HG02938 (cell line): Measurements from ENCODE around the gene XPO4.
"Not testable (repeated sequence)": the region's sequence is repeated elsewhere in the genome, so short reads cannot be mapped to it uniquely, and the experiment has no call there.

ENCODE experiments used
- ATAC-seq: cut with Tn5 transposase; IDR thresholded peaks from one replicate; pipeline ENCODE4 v1.9.1; 2021; ENCODE audit warnings: mild to moderate bottlenecking, moderate library complexity; ENCODE audit not compliant: unreplicated experiment

The XPO4 gene

GRCh38 chr13:20891768-20892167, 10.8 kb downstream of the XPO4 start:
- no peak for ATAC-seq

GRCh38 chr13:20891034-20891433, 11.5 kb downstream of the XPO4 start:
- ATAC-seq: no peak

GRCh38 chr13:20890540-20890939, 12.0 kb downstream of the XPO4 start:
- not testable (repeated sequence) for ATAC-seq

GRCh38 chr13:20882206-20882605, 20.3 kb downstream of the XPO4 start:
- ATAC-seq: no peak

GRCh38 chr13:20877902-20878301, 24.6 kb downstream of the XPO4 start:
- no peak for ATAC-seq

- not testable (repeated sequence) for ATAC-seq
These were observed 25.7 kb downstream of the XPO4 start for GRCh38 chr13:20876802-20877201.

GRCh38 chr13:20874439-20874838, 28.1 kb downstream of the XPO4 start:
- ATAC-seq: not testable (repeated sequence)

GRCh38 chr13:20873348-20873747, 29.2 kb downstream of the XPO4 start:
- ATAC-seq: no peak

GRCh38 chr13:20870829-20871228, 31.7 kb downstream of the XPO4 start:
- ATAC-seq: no peak

GRCh38 chr13:20869540-20869939, 33.0 kb downstream of the XPO4 start:
- no peak for ATAC-seq

- no peak for ATAC-seq
These were observed 35.1 kb downstream of the XPO4 start for GRCh38 chr13:20867408-20867807.

GRCh38 chr13:20861666-20862065, 40.9 kb downstream of the XPO4 start:
- not testable (repeated sequence) for ATAC-seq

- no peak for ATAC-seq
These were observed 41.7 kb downstream of the XPO4 start for GRCh38 chr13:20860844-20861243.

- ATAC-seq: no peak
These were observed 45.9 kb downstream of the XPO4 start for GRCh38 chr13:20856650-20857049.

GRCh38 chr13:20851844-20852402, 50.6 kb downstream of the XPO4 start:
- no peak for ATAC-seq

- ATAC-seq: no peak
These were observed 53.6 kb downstream of the XPO4 start for GRCh38 chr13:20848944-20849343.

- ATAC-seq: no peak
These were observed 54.3 kb downstream of the XPO4 start for GRCh38 chr13:20848203-20848602.

GRCh38 chr13:20847296-20847695, 55.2 kb downstream of the XPO4 start:
- no peak for ATAC-seq

- no peak for ATAC-seq
These were observed 59.4 kb downstream of the XPO4 start for GRCh38 chr13:20843166-20843565.

- ATAC-seq: no peak
These were observed 62.0 kb downstream of the XPO4 start for GRCh38 chr13:20840568-20840967.

- no peak for ATAC-seq
These were observed 68.5 kb downstream of the XPO4 start for GRCh38 chr13:20833900-20834679.

GRCh38 chr13:20832861-20833260, 69.7 kb downstream of the XPO4 start:
- no peak for ATAC-seq

GRCh38 chr13:20831933-20832332, 70.6 kb downstream of the XPO4 start:
- no peak for ATAC-seq
